T follicular helper cell (primary cell): ENCODE measurements around the gene DDX4.

Experiments
- DNase-seq: peaks from one replicate; pipeline ENCODE4 v3.0.0-alpha.2; 2020; ENCODE audit warnings: low read depth

DDX4 gene

DNA sequence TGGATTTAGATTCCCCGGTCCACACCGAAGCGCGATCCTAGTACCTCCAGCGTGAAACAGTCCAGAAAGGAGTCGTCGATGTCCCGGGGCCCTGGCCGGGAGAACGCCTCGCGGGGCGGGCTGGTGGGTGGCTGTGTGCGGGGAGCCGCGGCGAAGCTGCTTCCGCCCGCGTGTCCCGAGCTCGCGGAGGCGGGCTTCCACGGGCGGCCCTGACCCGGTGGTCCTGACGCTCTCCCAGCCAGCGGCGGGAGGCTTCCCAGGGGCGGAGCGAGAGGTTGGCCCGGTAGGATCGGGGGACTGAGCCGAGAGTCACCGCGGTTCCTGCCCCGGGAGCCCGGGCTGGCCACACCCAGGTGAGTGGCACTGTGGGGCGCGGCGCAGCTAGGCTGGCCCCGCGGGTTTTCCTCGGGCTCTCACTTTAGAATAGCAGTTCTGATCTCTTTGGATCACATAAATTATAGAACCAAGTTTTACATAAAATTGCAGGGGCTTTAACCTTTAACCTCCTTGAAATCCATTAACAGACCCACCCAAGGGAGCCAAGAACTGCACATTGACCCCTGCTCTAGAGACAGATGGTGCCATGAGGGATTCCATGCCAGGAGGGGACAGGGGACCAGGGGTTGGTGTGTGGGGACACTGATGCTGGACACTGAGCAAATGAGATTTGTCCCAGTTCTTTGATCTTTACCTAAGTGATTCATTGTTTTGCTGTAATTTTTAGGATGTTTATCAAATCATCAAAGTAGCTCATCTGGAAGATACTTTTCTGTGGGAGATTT is 84.1 kb downstream of the DDX4 start:
- DNase-seq = no peak

DNA sequence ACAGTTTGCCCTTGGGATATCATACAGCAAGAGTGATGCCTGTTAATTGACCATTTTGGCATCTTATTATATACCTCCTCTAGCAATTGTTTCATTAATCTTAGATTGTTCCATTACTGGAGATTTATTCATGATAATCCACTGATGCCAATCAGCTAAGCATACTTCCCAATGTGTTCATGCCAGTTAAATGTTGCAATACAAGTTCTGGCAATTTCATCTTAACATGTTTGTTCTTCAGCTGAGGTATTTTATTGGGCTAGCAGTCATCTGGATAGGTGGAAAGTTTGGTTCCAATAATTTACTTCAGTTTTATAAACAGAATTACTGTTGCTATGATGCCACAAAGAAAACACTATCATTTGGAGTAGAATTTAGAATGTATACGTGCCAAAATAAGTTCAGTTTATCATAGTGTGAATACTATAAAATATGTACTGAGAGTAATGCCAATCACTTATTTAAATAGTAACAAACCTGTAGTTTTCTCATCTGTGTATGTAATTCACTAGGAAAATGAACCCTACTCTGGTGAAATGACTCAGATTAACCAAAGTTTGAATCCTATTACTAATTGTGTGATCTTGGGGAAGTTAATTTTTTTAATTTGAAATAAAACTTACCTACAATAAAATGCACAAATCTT is 85.4 kb downstream of the DDX4 start:
- DNase-seq = no peak

DNA sequence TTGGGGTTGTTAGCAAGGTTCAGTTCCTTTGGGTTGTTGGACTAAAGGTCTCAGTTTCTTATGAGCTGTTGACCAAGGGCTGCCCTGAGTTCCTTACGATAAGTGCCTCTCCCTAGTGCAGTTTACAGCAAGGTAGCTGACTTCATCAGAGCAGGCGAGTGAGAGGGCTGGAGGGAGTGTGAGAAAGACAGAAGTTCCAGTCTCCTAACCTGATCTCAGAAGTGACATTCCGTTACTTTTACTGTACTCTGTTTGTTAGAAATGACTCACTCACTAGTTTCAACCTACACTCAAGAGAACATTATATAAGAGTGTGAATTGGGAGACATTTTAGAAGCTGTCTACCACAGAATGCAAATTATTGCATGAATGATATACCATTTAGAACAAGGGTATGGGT is 92.1 kb downstream of the DDX4 start:
- DNase-seq = no peak

DNA sequence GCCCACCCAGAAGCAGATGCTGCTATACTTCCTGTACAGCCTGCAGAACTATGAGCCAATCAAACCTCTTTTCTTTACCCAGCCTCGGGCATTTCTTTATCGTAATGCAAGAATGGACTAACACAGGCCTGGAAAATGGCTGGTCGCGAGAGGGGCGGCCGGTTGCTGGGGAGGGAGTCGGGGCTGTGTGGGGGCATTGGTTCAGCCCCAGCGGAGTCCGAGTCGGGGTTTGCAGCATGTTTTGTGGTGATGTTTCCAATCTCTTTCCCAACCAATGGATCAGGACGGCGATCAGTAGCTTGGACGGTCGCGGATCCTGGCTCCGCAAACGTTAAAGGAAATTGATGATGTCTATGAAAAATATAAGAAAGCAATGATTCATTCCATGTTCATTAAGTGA is 94.6 kb downstream of the DDX4 start:
- DNase-seq = no peak

DNA sequence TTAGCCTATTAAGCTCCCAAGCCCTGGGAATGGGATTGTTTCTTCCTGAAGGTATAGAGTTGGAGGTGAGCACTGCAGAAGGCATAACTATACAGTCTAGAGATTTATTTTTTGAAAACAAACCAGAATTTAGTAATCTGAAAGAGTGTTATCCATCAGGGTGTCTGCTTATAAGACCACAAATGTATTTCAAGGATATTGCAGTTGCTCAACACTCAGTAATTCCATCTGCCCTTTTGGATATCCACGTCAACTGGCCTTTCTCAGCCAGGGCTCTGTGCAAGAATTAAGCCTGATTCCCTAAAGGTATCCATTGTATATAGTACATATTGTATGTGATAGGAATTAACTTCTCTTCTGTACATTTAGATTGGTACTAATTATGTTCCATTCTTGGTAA is 98.3 kb downstream of the DDX4 start:
- no peak for DNase-seq

DNA sequence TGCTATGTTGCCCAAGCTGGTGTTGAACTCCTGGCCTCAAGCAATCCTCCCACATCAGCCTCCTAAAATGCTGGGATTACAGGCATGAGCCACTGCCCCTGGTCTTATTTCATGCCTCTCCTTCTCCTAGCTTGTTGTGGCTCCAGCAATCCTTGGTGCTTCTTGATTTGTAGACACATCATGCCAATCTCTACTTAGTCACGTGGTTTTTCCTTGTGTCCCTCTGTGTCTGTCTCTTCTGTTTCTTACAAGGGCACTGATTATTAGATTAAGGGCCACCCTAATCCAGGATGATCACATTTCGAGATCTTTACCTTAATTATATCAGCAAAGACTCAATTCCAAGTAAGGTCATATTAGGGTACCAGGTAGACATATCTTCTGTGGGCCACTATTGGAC is 104.1 kb downstream of the DDX4 start:
- no peak for DNase-seq

DNA sequence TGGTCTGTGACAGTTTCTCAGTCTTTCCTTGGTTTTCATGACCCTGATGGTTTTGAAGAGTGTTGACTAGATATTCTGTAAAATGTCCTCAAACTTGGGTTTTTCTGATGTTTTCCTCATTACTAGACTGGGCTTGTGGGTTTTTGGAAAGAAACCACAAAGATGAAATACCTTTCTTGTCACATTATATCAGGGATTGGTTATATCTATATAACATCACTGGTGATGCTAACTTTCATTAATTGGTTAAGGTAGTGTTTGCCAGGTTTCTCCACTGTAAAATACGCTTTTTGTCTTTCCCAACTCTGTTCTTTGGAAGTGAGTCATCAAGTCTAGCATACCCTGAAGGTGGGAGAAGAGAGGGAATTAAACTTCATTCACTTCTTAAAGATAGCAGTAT is 110.0 kb downstream of the DDX4 start:
- no peak for DNase-seq

DNA sequence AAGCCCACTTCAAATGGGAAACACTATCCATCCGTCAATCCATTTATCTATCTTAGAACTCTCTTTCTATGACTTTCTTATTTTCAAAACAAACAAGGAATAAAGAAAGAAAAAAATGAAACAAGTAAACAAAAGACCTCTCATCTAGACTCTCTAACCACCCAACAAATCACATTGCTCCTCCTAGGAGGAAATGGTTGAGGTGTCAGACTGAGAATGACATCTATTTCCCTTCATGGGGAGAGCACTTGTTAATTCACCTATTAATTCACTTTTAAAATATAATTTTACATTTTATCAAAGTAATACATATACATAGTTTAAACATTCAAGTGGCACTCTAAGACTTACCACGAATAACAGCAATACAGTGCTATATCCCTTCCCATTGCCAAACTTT is 110.9 kb downstream of the DDX4 start:
- DNase-seq = no peak

DNA sequence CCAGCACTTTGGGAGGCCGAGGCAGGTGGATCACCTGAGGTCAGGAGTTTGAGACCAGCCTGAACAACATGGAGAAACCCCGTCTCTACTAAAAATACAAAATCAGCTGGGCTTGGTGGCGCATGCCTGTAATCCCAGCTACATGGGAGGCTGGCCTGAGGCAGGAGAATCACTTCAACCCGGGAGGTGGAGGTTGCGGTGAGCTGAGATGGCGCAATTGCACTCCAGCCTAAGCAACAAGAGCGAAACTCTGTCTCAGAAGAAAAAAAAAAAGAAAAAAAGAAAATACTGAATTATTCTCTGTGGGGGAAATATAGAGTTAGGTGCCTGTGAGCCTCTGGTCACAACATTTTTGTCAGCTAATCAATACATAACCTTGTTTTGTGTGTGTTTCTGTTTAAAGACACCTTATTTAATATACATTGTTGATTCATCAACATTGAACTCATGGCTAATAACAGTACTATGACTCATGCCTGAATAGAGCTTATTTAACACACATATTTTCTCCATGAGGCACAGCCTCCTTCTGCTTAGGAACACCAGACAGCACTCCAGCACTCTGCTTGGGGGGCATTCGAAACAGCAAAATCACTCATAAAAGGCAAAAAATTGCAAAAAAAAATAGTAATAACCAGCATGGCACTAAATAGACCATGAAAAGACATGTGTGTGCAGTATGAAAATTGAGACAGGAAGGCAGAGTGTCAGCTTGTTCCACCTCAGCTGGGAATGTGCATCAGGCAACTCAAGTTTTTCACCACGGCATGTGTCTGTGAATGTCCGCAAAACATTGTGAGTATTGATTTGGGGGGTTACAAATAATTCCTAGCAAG is 113.2 kb downstream of the DDX4 start, which contains the start of gene IL31RA:
Gene IL31RA, plus strand, starts transcription at position 519 of the 836 bp plus-strand sequence. Its CDS starts 214 bp downstream, at position 733.
- no peak for DNase-seq

DNA sequence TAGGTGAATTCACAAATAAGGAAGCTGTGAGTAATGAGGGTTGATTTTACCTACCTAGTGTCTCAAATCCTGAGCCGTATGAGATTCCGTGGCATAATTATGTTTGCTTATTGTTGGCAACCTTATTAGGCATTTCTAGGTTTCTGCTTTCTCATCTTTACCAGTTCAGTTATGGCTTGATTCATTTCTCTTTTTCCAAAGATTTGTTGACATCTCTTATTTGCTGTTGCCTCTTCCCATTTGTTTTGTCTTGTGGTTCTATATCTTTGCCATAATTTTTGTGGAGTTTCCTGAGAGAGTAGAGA is 113.8 kb downstream of the DDX4 start:
- DNase-seq = no peak

DNA sequence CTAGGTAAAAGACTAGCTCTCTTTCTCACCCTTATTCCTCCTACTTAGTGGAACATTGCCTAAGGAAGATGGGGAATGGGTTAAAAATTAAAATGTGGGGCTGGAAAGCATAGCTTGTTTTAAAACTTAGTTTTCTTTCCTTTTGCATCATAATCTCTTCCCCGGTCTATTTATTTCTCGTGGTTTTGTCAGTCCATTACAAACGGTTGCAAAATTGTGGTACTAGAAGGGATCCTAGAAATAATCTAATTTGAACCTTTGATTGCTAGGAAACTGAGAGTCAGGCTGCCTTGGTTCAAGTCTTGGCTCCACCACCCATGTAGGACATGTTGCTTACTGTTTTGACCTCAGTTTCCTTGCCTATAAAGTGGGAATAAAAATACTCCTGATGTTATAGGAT is 114.6 kb downstream of the DDX4 start:
- DNase-seq = no peak

DNA sequence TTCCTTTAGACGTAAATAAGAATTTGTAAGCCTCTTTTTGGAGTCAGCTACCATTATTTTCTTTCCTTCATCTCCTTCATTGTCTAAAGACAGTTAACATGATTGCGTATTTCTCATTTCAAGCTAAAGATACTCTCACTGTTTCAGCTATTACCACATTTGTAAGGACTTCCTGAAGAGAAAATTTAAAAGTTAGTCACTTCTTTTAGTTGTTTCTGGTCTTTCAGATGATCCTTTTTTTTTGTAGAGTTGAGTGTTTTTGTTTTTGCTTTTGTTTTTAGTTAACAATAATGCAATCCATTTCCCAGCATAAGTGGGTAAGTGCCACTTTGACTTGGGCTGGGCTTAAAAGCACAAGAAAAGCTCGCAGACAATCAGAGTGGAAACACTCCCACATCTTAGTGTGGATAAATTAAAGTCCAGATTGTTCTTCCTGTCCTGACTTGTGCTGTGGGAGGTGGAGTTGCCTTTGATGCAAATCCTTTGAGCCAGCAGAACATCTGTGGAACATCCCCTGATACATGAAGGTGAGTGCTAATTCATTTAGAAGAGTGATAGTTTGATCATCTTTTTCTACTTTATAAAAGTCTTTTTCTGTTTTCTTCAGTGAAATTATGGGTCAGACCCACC is 115.3 kb downstream of the DDX4 start:
- no peak for DNase-seq

DNA sequence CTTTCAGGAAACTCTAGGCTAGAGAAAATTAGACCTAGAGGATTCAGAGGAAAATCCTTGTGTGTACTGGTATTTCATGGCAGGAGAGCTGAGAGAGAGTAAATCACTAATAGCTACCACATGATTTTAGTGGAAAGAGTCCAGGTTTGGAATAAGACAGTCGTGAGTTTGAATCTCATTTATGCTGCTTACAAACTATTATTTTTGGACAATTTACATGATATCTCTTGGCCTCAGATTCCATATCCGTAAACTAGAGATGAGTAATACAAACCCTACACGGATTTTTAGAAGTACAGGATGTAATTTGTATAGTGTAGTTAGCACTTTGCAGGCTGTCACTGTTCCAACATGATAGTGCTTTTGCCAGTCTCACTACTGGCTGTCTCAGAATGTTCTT is 116.0 kb downstream of the DDX4 start:
- no peak for DNase-seq

DNA sequence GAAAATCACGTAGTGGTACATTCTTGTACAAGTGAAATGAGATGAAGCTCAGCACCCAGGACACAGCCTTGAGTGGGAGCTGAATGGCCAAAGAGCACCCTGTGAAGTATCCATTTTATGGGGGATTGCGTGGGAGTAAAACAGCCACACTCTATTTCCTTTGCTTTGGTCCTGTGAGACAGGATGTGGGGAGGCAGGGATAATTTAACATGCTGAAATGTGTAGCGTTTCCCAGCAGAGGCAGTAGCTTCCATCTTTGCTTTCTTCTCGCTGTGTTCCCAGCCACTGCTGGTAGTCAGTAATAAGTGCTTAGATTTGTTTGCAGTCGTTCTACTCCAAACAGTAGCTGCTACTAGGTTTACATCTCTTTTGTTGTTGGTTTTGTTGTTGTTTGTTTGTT is 117.6 kb downstream of the DDX4 start:
- DNase-seq = no peak

DNA sequence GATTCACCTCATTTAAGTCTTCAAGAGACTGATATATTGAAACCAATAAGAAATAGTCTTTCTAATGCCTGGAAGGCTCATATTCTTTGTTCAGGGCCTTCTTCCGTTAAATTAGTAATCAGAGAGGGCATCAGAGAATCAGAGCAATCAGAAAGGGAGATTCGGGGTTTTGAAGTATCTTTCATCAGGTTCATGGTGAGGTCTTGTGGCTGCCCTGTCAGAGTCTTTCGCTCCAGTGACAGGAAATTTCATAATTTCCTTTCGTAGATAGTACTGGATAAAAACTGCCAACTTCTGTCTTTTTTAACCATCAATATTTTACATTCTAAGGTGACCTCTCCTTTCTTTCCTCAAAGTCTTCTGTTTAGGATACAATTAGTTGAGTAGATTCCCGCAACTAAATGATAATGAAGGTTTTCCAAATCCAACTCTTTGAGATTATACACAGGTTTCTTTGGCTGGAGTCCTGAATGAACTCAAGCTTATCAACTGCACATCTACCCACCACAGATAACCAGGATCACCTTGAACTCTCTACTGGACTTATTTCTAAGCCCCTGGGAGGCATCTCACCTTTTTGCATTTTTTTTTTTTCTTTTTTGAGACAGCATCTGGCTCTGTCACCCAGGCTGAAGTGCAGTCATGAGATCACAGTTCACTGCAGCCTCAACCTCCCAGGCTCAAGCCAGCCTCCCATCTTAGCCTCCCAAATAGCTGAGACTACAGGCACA is 118.8 kb downstream of the DDX4 start:
- no peak for DNase-seq

DNA sequence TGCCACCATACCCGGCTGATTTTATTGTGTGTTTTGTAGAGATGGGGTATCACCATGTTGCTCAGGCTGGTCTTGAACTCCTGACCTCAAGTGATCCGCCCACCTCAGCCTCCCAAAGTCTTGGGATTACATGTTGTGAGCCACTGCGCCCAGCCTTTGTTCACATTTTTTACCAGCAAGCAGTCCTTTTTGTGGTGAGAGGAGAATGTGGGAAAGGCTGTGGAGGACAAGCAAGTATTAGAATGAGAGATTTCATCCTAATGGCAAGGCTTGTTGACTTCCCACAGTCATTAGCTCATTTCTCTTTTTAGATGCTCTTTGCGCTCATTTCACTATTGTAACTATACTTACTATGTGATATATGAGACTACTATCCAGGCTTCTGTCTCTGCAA is 119.4 kb downstream of the DDX4 start:
- no peak for DNase-seq

DNA sequence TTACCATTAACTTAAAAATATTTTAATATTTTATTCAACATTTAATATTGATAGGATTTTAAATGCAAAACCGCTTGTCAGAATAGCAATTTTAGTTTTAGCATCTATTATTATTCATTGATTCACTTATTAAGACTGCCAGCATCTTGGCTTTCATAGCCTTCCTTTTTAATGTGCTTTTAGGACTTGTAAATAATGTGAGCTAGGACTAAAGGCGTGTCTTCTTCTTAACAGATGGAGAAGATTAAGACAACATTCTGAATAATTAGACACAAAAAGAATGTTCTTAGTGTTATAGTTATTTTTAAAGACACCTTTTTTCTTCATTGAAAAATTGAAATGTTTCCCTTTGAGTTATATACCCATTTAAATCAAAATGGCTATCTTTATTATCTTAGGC is 120.2 kb downstream of the DDX4 start:
- no peak for DNase-seq

DNA sequence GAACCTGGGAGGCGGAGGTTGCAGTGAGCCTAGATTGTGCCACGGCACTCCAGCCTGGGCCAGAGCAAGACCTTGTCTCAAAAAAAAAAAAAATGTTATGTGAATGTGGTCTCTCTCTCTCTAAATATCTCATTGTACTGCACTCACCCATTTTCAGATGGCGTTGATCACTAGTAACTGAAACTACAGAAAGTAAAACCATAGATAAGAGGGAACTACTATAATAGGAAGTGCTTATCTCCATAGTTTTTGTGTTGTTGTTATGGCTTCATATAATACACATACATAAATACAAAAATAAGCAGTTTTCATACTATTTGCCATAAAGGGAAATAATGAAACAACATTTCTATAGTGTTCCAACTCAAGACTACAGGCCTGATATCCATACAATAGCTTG is 122.4 kb downstream of the DDX4 start:
- no peak for DNase-seq

DNA sequence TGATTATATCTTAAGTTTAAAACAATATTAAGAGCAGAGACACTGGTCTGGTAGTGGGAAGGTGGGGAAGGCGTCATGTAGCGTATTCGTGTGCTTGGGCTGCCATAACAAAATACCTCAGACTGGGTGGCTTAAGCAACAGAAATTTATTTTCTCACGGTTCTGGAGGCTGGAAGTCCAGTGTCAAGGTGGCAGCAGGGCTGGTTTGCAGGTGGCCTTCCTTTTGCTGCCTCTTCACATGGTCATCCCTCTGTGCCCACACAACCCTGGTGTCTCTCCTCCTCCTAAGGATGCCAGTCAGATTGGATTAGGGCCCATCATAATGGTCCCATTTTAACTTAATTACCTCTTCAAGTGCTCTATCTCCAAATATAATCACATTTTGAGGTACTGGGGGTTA is 122.8 kb downstream of the DDX4 start:
- DNase-seq = no peak

DNA sequence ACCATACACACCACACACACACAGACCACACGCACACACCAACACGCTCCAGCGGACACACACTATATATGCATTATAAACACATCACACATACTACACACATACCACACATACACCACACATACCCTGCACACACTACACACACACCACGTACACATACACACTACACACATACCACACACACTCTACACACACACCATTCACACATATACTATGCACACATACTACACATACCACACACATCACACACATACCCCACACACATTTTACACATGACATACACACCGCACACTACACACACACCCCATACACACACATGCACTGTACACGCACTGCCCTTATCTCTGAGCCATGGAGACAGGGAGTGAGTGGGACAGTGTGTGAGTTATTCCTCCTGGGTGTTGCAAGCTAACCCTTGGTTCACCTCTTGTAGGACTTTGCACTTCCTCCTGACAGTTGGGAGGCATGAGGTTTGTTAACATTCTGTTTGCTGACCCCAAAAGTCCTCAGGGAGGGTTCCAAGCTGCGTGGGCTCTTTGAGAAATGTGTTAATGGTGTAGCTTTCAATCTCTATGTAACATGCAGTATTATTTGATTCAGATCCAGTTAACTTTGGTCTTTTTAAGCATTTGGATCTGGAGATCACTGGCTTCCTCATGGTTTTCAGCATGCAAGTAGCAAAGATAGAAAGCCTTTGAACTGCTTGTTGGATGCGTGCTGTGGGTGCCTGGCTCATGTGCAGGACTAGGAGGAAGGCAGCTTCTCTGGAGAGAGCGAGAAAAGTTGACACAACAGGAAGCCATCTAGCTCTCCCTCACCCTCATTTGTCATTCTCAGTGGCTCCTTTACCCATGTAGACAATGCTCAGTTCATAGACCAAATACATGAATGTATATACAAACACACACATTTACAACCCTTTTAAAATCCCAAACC is 127.0 kb downstream of the DDX4 start:
- no peak for DNase-seq

DNA sequence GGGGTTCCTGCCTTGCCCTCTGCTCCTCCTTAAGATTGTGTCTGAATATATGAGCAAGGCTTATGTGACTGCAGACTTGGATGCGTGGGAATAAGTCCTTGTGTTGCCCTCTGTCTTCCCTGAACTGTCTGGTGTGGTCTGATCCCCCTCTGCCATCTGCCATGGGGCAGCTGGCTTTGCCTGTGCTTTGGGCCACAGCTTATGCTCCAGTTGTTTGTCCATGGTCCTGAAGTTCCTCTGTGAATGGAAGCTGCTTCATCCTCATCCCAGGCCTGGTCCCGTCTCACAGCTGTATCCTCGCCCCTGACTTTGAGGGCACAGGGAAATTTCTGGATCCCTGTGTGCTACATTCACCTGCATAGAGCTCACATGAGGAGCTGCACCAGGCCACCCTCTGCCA is 128.0 kb downstream of the DDX4 start:
- no peak for DNase-seq
